GM19452 (cell line): ENCODE data around the gene CES4A.
A peak's percentile ranks its signal among the peaks of the same experiment; 100 is the strongest.
"Not testable (repeated sequence)": the region's sequence is repeated elsewhere in the genome, so short reads cannot be mapped to it uniquely, and the experiment has no call there.

ENCODE experiments used
- ATAC-seq: cut with Tn5 transposase; IDR thresholded peaks from one replicate; pipeline ENCODE4 v1.9.1; 2021; ENCODE audit not compliant: unreplicated experiment

CES4A gene

GRCh38 chr16:66983033-66983432 lies 5.4 kb upstream of the CES4A start:
- no peak for ATAC-seq

GRCh38 chr16:66984892-66985311 lies 3.5 kb upstream of the CES4A start:
- ATAC-seq, result no peak

- ATAC-seq, result no peak
These were observed 1.8 kb upstream of the CES4A start for GRCh38 chr16:66986559-66986958.

DNA sequence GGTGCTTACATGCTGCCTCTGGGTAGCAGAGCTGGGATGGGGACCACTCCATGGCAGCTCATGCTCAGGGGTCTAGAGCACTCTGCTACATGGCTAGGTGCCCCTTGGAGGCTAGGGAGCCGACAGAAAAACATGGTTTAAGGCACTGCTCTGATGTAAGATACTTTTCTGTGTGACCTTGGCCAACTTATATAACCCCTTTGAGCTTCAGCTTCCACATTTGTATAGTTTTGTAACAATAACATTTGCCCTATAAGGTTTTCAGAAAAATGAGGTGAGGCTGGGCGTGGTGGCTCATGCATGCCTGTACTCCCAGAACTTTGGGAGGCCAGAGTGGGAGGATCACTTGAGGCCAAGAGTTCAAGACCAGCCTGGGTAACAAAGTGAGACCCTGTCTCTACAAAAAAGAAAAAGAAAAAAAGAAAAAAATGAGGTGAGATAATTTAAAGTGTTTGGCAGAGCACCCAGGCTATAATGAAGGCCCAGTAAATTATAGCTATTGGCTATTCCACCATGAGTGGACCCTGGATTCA lies 3.2 kb downstream of the CES4A start:
- no peak for ATAC-seq

DNA sequence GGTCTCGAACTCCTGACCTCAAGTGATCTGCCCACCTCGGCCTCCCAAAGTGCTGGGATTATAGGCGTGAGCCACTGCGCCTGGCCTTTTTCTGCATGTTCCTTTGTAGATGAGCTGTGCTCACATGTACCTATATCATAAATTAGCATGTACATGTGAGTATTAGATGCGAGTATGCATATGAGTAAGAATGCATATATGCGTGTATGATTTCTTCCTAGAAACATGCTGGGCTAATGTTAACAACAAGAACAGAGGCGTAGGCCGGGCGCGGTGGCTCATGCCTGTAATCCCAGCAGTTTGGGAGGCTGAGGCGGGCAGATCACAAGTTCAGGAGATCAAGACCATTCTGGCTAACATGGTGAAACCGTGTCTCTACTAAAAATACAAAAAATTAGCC lies 5.2 kb downstream of the CES4A start:
- ATAC-seq, result not testable (repeated sequence)

- no peak for ATAC-seq
These were observed 8.1 kb downstream of the CES4A start for GRCh38 chr16:66996324-66996982.

GRCh38 chr16:66996983-66997358 lies 8.6 kb downstream of the CES4A start:
- no peak for ATAC-seq

DNA sequence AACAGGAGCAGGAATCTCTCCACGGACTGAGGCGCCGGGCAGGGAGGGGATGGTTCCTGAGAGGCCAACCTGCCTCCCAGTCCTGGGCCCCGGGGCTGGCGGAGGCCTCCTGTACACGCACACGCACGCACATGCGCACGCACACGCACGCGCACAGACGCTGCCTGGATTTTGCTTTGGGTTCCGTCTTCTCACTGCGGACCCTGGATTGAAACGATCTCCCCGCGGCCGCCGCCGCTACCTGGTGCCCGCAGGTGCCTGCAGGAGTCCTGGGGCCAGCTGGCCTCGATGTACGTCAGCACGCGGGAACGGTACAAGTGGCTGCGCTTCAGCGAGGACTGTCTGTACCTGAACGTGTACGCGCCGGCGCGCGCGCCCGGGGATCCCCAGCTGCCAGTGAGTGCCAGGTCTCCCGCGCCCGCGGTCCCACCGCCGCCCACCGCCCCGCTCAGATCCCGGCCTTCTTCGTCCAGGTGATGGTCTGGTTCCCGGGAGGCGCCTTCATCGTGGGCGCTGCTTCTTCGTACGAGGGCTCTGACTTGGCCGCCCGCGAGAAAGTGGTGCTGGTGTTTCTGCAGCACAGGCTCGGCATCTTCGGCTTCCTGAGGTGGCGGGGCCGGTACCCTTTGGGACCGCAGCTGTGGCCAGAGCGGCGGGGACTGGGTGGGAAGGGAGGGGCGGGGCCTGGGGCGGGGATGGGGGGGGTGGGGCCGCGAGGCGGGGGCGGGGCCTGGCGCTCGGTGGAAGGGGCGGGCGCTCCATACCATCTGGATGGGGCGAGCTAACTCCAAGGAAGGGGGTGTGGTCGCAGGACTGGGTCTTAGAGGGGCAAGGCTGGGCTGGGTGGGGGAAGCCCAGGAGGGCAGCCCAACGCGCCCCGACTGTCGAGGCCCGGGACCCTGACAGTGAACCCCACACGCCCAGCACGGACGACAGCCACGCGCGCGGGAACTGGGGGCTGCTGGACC lies 12.3 kb downstream of the CES4A start:
- ATAC-seq, result no peak

DNA sequence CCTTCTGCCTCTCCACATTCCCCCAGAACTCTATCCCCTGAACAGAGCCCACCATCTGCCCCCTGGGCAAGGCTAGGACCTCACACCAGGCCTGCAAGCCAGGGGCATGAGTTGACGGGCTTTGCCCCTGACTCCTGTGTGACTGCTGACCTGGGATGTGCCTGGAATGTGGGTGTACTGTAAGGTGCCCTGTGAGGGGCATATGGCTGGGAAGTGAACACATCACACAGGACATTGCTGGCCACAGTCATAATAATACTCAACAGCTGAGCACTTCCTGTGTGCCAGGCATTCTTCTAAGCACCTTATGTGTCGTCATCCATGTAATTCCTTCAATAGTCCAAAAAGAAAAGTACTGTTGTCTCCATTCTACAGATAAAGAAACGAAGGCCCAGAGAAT lies 13.3 kb downstream of the CES4A start:
- ATAC-seq, result no peak

GRCh38 chr16:67006930-67007658 lies 18.7 kb downstream of the CES4A start:
- no peak for ATAC-seq

- no peak for ATAC-seq
These were observed 20.8 kb downstream of the CES4A start for GRCh38 chr16:67009158-67009557.

GRCh38 chr16:67011274-67011673 lies 22.9 kb downstream of the CES4A start:
- ATAC-seq, result no peak

DNA sequence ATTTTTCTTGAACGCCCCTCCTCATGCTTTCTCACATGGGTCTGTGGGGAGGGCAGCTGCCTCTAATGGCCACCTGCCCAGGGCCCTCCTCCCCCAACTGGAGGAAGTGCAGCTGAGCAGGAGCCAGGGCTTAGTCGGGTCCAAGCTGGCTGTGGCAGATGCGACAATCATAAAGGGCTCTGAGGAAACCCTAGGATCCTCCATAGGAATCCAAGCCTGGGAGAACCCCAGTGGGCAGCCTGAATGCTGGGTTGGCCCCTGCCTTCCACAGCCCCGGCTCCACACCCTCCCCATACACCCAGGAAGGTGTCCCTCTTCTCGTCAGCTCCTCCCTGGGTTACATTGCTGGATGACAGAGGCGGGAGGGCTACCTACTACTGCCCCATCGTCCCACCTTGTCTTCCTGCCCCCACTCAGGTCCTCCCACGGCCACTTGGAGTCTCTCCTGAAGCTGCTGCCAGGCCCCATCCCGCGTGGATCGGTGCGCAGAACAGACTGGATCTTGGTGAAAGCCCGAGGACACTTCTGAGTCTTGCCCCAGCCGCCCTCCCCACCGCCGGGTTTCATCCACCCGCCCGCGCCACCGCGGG lies 24.9 kb downstream of the CES4A start:
- ATAC-seq, result no peak

GRCh38 chr16:67013823-67014633 lies 25.6 kb downstream of the CES4A start:
- ATAC-seq, result peak; percentile 56

DNA sequence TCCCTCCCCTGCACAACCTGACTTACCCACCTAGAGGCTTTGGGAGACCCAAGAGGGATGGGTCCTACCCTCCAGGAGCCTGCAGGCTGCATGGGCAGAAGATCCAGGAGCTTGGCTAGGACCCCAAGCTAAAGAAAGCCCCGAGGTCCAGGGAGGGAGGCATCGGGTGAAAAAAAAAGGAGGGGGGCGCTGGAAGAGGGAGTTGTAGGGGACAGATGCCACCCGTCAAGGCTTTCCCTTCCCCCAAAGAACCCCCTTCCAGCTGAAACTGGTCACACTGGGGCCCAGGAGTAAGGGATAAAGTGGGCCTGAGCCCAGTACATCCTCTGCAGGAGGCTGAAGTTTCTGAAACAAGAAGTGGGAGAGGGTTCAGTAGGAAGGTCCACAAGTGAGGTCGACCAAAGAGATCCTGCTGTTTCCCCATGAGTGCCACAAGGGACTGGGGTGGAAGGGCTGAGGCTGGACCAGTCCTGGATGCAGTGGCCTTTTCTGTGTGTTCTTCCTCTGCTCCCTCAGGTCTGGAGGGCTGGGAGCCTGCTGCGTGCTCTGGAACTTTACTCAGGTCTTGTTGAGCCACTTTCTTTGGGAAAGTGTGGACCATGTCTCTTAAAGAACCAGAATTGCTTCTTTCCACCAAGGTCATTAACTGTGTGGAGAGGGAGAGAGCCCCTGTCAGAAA lies 26.4 kb downstream of the CES4A start:
- no peak for ATAC-seq

DNA sequence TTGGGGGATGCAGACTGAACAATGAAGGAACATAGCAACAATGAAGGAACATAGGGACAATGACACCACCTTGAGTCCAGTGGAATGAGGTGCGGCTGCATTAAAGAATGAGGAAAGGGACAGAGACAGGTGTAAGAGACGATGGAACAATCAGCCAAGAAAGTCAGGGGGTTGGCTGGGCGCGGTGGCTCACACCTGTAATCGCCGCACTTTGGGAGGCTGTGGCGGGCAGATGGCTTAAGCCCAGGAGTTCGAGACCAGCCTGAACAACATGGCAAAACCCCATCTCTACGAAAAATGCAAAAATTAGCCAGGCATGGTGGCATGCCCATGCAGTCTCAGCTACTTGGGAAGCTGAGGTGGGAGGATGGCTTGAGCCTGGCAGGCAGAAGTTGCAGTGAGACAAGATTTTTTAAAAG lies 26.9 kb downstream of the CES4A start:
- no peak for ATAC-seq

DNA sequence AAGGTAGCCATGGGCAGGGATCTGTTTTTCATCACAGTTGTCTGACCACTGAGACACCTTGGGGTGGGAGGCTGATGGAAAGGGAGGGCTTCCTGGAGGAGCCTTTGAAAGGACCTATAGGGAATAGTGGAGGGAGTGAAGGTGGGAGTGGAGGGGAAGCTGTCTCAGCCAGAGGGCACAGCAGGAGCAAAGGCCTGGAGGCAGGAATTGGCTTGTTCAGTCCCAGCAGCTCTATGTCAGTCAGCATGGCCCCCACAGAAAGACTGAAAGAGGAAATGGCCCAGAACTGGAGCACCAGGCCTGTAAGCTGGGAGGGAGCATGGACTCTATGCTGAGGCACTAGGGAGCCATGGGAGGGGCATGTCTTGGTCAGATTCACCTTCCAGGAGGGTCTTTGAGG lies 27.8 kb downstream of the CES4A start:
- ATAC-seq, result no peak

GRCh38 chr16:67016681-67017420 lies 28.5 kb downstream of the CES4A start:
- no peak for ATAC-seq

- ATAC-seq, result no peak
These were observed 29.0 kb downstream of the CES4A start for GRCh38 chr16:67017421-67017750.
